PC-3 (cell line): ENCODE measurements around the gene CCDC28A.

Experiments
- EZH2 ChIP-seq: fragments of 300-600 bp; sonication (generic); IDR thresholded peaks from one replicate; pipeline ENCODE4 v1.6.1; 2017; ENCODE audit warnings: antibody characterized with exemption, mild to moderate bottlenecking, low read length; ENCODE audit not compliant: unreplicated experiment
- EZH2phosphoT487 ChIP-seq: fragments of 300-600 bp; sonication (generic); IDR thresholded peaks from 2 replicates; pipeline ENCODE4 v1.6.1; 2018; ENCODE audit warnings: mild to moderate bottlenecking, antibody characterized with exemption, low read length, borderline replicate concordance
- TF ChIP-seq, protein P1 (sequence below): fragments of 300-600 bp; sonication (generic); conservative IDR thresholded peaks from 2 replicates; pipeline ENCODE4 v1.5.1; 2017; ENCODE audit warnings: antibody characterized with exemption, low read depth, mild to moderate bottlenecking, low read length

DNA sequence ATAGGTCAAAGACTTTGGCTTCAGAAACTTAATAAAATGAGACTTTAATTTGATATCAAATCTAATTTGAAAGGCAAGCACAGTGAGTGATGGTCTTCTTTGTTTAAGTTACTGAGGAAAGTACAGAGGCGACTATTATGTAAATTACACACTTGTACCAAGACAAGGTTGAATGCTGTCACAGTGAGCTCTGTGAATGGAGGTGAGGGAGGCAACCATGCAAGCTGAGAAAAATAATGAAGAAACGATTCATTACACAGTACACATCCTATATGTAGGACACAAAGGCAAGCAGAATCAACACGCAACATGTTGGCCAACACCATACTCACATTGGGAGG, 46.8 kb upstream of the CCDC28A start:
- TF ChIP-seq, protein P1, sequence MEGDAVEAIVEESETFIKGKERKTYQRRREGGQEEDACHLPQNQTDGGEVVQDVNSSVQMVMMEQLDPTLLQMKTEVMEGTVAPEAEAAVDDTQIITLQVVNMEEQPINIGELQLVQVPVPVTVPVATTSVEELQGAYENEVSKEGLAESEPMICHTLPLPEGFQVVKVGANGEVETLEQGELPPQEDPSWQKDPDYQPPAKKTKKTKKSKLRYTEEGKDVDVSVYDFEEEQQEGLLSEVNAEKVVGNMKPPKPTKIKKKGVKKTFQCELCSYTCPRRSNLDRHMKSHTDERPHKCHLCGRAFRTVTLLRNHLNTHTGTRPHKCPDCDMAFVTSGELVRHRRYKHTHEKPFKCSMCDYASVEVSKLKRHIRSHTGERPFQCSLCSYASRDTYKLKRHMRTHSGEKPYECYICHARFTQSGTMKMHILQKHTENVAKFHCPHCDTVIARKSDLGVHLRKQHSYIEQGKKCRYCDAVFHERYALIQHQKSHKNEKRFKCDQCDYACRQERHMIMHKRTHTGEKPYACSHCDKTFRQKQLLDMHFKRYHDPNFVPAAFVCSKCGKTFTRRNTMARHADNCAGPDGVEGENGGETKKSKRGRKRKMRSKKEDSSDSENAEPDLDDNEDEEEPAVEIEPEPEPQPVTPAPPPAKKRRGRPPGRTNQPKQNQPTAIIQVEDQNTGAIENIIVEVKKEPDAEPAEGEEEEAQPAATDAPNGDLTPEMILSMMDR, result no peak
- TF ChIP-seq EZH2phosphoT487 (no peak), EZH2 (no peak)
